Activated CD4-positive, alpha-beta T cell treated with anti-CD3 and anti-CD28 coated beads for 48 hours (primary cell): Measurements from ENCODE around the gene RFTN2.

Source experiments
- DNase-seq: peaks from one replicate; pipeline ENCODE4 v3.0.0-alpha.2; 2020

The RFTN2 gene

DNA sequence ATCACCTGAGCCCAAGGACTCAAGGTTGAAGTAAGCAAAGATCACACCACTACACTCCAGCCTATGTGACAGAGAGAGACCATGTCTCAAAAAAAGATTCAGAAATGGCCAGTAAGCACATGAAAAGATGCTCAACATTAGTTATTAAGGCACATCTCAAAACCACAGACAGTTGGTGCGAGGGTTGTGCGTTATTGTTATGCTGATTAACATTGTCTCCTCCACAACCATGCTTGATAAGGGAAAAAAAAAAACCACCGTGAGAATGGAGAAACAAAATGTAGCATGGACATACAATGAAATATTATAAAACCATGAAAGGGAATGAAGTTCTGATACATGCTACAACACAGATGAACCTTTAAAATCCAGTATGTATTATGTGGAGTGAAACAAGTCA is 132.2 kb downstream of the RFTN2 start:
- no peak for DNase-seq

GRCh38 chr2:197539734-197540133 is 135.7 kb downstream of the RFTN2 start:
- DNase-seq, result no peak

DNA sequence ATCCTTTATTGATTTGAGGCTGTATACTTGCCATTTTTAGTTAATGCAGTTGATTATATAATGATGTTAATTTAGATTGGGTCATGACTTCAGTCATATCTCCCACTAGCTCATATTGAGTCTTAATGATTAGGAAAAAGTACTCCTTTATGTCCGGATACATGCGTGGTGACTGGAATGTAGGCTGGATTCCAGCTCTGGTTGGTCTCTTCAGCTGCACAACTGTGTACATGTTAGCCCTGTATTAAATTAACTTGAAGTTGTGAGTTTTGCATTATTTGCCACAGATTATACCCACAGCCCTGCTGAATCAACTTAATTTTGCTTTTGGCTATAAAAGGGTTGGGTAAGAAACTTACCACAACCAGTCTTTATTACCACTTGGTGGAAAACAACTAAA is 137.0 kb downstream of the RFTN2 start:
- no peak for DNase-seq
